Measurements from ENCODE around the gene SELENOI.
"Not testable (repeated sequence)": the region's sequence is repeated elsewhere in the genome, so short reads cannot be mapped to it uniquely, and the experiment has no call there.

SELENOI gene

DNA sequence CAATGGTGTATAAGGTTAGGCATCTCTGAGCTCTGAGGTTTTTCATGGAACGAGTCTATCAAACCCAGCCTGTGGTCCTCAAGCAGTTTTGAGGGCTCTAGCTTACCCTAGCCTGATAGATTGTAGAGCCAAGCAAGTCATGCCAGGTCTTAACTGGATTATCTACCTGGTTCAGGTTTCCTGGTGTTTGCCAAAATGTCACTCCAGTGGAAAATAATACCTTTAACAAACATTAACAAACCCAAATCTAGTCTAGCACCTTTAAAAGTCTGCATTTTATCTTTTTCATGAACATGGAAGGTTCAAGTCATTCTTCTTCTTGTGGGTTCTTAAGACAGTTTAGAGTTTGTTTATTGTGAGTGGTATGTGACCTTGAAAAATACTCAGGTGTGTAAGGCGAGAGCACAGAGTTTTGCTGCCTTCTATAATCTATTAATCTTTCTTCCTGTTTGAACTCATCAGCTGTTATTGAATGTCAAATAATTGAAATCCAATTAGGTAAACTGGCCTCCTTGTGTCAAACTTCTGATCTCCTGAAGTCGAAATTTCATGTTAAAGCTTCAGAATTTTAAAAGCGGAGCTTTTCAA, 14.0 kb downstream of the SELENOI start:
- DNase-seq (ENCODE audit: low read depth), result no peak

DNA sequence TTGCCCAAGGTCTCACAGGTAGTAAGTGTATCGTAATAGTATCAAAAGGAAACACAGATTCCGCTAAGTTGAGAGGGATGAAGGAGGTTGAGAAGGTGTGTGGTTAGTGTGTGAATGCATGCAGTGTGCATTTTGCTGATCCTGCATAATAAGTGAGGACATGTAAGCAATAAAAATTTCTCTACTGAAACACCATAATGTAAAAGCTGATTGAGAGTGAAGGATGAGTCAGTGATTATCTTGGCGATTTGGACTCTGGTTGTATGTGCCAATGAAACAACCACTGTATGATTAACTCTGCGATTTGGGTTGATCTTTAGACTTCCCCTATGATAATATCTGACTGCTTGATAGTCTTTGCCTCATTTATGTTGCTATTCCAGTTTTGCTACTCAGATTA, 17.4 kb downstream of the SELENOI start:
- no peak for DNase-seq (ENCODE audit: low read depth)

DNA sequence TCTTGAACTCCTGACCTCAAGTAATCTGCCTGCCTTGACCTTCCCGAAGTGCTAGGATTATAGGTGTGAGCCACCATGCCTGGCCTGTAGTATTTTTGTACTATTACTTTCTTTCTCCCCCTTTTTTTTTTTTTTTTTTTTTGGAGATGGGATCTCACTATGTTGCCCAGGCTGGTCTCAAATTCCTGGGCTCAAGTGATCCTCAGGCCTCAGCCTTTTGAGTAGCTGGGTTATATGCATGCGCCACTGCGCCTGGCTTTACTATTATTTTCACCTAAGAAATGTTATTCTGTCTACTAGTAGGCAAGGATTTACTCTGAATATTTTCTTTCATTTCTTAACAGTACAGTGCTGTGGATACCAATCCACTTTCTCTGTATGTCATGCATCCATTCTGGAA, 18.0 kb downstream of the SELENOI start:
- no peak for DNase-seq (ENCODE audit: low read depth)

DNA sequence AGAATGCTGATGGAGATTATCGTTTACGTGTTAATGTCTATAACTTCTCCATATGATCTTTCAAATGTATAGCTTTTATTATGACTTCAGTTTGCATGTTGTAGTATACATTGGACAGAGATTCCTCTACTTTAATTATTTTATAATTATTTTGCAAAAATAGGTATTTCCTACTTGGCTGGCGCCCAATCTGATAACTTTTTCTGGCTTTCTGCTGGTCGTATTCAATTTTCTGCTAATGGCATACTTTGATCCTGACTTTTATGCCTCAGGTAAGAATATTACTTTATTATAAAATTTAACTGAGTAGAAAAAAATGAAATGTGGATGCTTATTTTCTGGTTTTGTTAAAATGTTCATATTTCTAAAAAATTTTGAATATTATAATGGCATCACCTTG, 18.7 kb downstream of the SELENOI start:
- no peak for DNase-seq (ENCODE audit: low read depth)

DNA sequence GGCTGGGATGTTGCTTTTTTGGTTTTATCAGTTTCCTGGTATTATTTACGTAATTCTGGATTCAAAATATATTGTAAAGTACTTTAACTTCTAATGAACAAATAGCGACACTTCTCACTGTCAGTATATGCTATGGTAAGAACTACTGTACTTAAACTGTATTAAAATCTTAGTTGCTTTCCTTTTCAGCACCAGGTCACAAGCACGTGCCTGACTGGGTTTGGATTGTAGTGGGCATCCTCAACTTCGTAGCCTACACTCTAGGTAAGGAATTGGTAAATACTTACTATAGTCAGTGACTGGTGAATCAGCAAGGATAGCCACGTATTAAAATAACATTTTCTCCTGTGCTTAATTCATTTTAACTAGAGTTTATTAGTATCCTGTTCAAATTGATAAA, 21.0 kb downstream of the SELENOI start:
- no peak for DNase-seq (ENCODE audit: low read depth)

- DNase-seq (ENCODE audit: low read depth), result not testable (repeated sequence)
These were observed 23.7 kb downstream of the SELENOI start for GRCh38 chr2:26369664-26370063.

DNA sequence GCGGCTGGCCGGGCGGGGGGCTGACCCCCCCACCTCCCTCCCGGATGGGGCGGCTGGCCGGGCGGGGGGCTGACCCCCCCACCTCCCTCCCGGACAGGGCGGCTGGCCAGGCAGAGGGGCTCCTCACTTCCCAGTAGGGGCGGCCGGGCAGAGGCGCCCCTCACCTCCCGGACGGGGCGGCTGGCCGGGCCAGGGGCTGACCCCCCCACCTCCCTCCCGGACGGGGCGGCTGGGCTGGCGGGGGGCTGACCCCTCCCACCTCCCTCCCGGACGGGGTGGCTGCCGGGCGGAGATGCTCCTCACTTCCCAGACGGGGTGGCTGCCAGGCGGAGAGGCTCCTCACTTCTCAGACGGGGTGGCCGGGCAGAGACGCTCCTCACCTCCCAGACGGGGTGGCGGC, 25.0 kb downstream of the SELENOI start:
- DNase-seq (ENCODE audit: low read depth), result not testable (repeated sequence)

DNA sequence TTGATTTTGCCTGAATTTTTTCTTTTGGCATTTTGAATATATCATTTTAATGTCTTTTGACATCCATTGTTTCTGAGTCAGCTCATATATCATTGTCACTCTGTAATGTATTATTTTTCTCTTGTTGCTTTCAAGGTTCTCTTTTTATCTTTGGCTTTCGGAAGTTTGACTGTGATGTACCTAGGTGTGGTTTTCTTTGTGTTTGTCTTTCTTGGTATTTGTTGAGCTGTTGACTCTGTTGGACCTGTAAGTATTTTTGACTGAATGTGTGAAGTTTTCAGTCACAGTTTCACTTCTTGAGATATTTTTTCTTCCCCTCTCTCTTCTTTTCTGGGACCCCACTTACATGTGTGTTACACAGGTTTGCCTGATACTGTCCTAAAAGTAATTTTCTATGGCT, 30.9 kb downstream of the SELENOI start:
- DNase-seq (ENCODE audit: low read depth), result no peak

DNA sequence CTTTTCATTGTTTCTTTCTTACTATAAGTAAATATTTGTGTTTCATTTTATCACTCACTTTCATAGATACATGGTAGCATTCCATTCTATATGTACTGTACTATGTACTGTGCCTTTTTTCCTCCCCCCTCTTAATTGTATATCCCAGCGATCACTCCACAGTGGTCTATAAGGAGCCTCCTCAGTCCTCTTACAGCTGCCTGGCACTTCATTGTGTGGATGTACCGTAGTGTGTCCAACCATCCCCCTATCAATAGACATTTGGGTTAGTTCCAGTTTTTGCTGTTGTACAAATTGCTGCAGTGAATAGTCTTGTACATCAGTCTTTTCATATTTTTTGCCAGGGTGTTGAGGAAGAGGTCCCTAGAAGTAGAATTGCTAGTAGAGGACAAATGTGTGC, 34.3 kb downstream of the SELENOI start:
- no peak for DNase-seq (ENCODE audit: low read depth)

GRCh38 chr2:26382564-26382963, 36.6 kb downstream of the SELENOI start:
- DNase-seq (ENCODE audit: low read depth), result no peak

- no peak for DNase-seq (ENCODE audit: low read depth)
These were observed 38.2 kb downstream of the SELENOI start for GRCh38 chr2:26384183-26384582.

DNA sequence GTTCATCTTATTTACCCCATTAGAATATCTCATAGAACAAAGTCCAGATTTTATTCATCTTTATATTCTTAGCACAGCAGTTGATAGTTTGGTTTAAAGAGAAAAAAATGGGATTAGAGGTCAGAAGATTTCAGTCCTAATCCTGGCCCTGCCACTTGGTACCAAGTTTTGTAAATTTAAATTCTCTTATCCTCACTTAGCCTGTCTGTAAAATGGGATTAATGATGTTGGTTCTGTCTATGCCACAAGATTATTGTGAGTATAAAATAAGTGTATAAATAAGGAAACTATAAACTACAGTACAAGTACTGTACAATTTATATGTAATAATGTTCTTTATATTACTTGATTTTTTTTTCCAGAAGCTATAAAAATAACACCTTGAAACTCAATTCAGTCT, 38.7 kb downstream of the SELENOI start:
- no peak for DNase-seq (ENCODE audit: low read depth)

DNA sequence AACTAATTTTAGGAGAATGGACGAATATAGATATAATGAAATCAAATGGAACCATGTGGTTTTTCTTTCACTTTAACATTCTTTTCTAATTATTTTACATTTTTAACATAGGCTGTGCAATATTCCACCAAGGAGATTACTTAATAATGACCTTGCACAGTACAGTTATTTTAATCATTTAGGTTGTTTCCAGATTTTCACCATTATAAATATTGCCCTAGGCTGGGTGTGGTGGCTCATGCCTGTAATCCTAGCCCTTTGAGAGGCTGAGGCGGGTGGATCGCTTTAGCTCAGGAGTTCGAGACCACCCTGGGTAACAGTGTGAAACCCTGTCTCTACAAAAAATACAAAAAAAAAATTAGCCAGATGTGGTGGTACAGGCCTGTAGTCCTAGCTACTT, 41.2 kb downstream of the SELENOI start:
- no peak for DNase-seq (ENCODE audit: low read depth)

GRCh38 chr2:26394694-26395093, 48.8 kb downstream of the SELENOI start:
- DNase-seq (ENCODE audit: low read depth), result no peak

DNA sequence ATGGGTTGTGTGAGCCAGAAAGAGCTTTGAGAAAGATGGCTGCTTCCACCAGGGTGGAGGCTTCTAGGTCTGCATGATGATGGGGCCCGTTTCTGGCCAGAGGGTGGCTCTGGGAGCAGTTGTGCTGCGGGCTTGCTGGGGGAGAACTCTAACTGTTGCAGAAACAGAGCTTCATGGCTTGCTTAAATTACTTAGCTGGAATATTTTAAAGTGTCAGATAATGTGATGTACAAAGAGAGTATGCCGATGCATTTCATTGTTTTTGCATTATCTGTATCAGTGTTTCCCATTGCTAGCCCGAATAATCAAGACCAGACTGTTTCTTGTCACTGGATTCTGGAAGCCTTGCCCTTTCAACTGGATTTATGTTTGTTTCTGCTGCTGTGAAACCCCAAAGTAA, 49.5 kb downstream of the SELENOI start:
- DNase-seq (ENCODE audit: low read depth), result no peak

GRCh38 chr2:26396734-26397298, 50.9 kb downstream of the SELENOI start:
- no peak for DNase-seq (ENCODE audit: low read depth)

DNA sequence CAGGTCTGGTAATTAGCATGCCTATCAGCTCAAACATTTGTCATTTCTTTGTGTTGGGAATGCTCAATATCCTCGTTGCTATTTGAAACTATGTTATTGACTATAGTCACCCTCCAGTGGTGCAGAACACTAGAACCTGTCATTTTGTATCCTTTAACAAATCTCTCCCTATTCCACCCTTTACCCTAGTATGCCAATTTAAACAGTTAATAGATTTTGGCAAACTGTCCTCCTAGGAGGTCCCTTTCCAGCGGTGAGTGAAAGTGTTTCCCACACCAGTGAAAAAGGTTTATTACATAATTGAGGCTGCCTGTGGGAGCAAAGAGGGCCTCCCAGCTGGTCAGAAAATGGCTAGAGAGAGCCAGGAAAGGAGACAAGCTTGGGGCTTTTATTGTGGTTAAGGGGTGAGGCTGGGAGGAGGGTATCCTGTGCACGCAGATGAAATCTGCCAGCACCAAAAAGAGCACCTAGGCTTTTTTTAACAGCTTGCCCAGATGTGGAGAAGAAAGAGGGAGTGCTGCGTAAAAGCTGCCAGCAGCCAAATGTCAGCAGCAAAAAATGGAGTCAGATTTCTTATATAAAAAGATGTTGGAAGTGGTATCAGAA, 53.9 kb downstream of the SELENOI start:
- no peak for DNase-seq (ENCODE audit: low read depth)

- DNase-seq (ENCODE audit: low read depth), result no peak
These were observed 54.8 kb downstream of the SELENOI start for GRCh38 chr2:26400723-26401122.

- no peak for DNase-seq (ENCODE audit: low read depth)
These were observed 56.0 kb downstream of the SELENOI start, which contains the start of gene DRC1 for GRCh38 chr2:26401739-26402541. Gene DRC1, plus strand, starts transcription at chr2:26401920. Its CDS starts 70 bp downstream, at chr2:26401990.

GRCh38 chr2:26407526-26407925, 61.6 kb downstream of the SELENOI start:
- no peak for DNase-seq (ENCODE audit: low read depth)

GRCh38 chr2:26409785-26410184, 63.8 kb downstream of the SELENOI start:
- DNase-seq (ENCODE audit: low read depth), result no peak

DNA sequence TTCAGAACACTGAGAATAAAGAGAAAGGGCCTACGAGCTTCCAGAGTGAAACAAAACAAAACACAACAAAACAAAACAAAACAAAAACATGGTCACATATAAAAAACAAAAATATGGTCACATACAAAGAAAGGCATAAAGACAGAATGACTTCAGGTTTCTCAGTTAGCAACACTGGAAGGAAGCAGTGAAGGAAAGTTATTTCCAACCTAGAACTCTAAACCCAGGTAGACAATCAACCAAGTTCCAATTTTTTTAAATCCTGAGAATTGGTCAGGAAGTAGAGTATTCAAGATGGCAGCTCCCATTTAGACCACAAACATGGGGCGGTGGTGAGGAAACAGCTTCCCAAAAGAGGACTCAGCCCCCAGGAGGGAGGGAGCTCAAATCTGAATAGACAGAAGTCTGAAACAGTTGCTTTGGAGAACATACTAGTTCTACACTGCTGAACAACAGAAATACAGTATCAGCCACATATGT, 64.9 kb downstream of the SELENOI start:
- no peak for DNase-seq (ENCODE audit: low read depth)

DNA sequence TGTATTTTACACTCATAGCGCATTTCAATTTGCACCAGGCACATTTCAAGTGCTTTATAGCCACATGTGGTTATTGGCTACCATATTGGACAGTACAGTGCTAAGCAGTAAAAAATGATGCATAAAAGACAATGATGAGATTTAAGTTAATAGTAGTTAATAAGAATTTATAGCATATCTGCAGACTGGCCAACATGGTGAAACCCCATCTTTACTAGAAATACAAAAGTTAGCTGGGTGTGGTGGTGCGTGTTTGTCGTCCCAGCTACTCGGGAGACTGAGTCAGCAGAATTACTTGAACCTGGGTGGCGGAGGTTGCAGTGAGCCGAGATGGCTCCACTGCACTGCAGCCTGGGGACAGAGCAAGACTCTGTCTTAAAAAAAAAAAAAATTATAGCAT, 65.5 kb downstream of the SELENOI start:
- DNase-seq (ENCODE audit: low read depth), result no peak

Data from activated T-cell treated with anti-CD3 and anti-CD28 coated beads for 1 hour (primary cell).